ENCODE data around the gene IKZF2. TPM values are rescaled to one million over a fixed set of nuclear protein-coding genes. Genes with fewer than 3 reads are reported as not detected.

Gene IKZF2
- total RNA-seq, 1 donor from 2014 or later: 29.7 TPM

GRCh38 chr2:213137064-213137463 is 14.3 kb downstream of the IKZF2 start:
- H3K4me2 ChIP-seq: no peak overlapping the region
- Mint-ChIP-seq H3K27ac (no peak overlapping the region), H3K4me3 (no peak overlapping the region), H3K4me1 (no peaks in the 10 kb centered on the region), H3K36me3 (peaks cover 10% of the 10 kb centered on the region), H3K9me3 (peaks cover 2% of the 10 kb centered on the region), H3K27me3 (ENCODE audit: insufficient read depth, low read depth) (no peaks in the 10 kb centered on the region)
- TF ChIP-seq EZH2 (IDR thresholded peaks at IDR 0.05) (no peak), CTCF (IDR thresholded peaks at IDR 0.05) (no peak), EZH2phosphoT487 (IDR thresholded peaks at IDR 0.05) (no peak)
- H3K27me3 ChIP-seq: no peaks in the 10 kb centered on the region
- no peak overlapping the region for H2AFZ ChIP-seq (replicated peaks)
- H3K4me1 ChIP-seq: no peaks in the 10 kb centered on the region
- no peak overlapping the region for H3K4me3 ChIP-seq
- H3K79me2 ChIP-seq (ENCODE audit: low read depth): peaks cover 11% of the 10 kb centered on the region
- no peaks in the 10 kb centered on the region for H3K36me3 ChIP-seq
- H3K9ac ChIP-seq: no peak overlapping the region
- peaks cover 4% of the 10 kb centered on the region for H3F3A ChIP-seq (ENCODE audit: low read depth)
- no peaks in the 10 kb centered on the region for H3K9me3 ChIP-seq (ENCODE audit: low read depth)
- no peaks in the 10 kb centered on the region for H4K20me1 ChIP-seq (ENCODE audit: low read depth)
- H3K27ac ChIP-seq: no peak overlapping the region
- no peak for DNase-seq (ENCODE audit: low spot score)

GRCh38 chr2:213129311-213129710 is 22.1 kb downstream of the IKZF2 start:
- TF ChIP-seq CTCF (IDR thresholded peaks at IDR 0.05) (no peak), EZH2 (IDR thresholded peaks at IDR 0.05) (no peak), EZH2phosphoT487 (IDR thresholded peaks at IDR 0.05) (no peak)
- Mint-ChIP-seq H3K36me3 (peaks cover 15% of the 10 kb centered on the region), H3K27ac (no peak overlapping the region), H3K27me3 (ENCODE audit: insufficient read depth, low read depth) (no peaks in the 10 kb centered on the region), H3K4me3 (no peak overlapping the region), H3K9me3 (no peaks in the 10 kb centered on the region), H3K4me1 (peaks cover 8% of the 10 kb centered on the region)
- peaks cover 3% of the 10 kb centered on the region for H3F3A ChIP-seq (ENCODE audit: low read depth)
- peaks cover 4% of the 10 kb centered on the region for H3K4me1 ChIP-seq
- peaks cover 4% of the 10 kb centered on the region for H4K20me1 ChIP-seq (ENCODE audit: low read depth)
- no peak overlapping the region for H3K4me3 ChIP-seq
- H3K9ac ChIP-seq: no peak overlapping the region
- no peak for DNase-seq (ENCODE audit: low spot score)
- H3K4me2 ChIP-seq: no peak overlapping the region
- H2AFZ ChIP-seq (replicated peaks): no peak overlapping the region
- H3K27me3 ChIP-seq: no peaks in the 10 kb centered on the region
- H3K36me3 ChIP-seq: no peaks in the 10 kb centered on the region
- H3K9me3 ChIP-seq (ENCODE audit: low read depth): no peaks in the 10 kb centered on the region
- peaks cover 28% of the 10 kb centered on the region for H3K79me2 ChIP-seq (ENCODE audit: low read depth)
- H3K27ac ChIP-seq: peak overlapping the region; percentile 53

- H3K4me3 Mint-ChIP-seq: no peak overlapping the region
- no peak for TF ChIP-seq CTCF (IDR thresholded peaks at IDR 0.05)
- no peak for TF ChIP-seq EZH2phosphoT487 (IDR thresholded peaks at IDR 0.05)
- TF ChIP-seq EZH2 (IDR thresholded peaks at IDR 0.05): no peak
Measured at GRCh38 chr2:213125646-213126347, 25.6 kb downstream of the IKZF2 start.

More at GRCh38 chr2:213125646-213126347, 25.6 kb downstream of the IKZF2 start:
- Mint-ChIP-seq H3K27me3 (ENCODE audit: insufficient read depth, low read depth) (no peaks in the 10 kb centered on the region), H3K9me3 (no peaks in the 10 kb centered on the region), H3K36me3 (peaks cover 7% of the 10 kb centered on the region), H3K27ac (no peak overlapping the region), H3K4me1 (peaks cover 22% of the 10 kb centered on the region)
- peaks cover 4% of the 10 kb centered on the region for H3K4me1 ChIP-seq
- H3K79me2 ChIP-seq (ENCODE audit: low read depth): peaks cover 24% of the 10 kb centered on the region
- no peak overlapping the region for H3K4me3 ChIP-seq
- H3K36me3 ChIP-seq: no peaks in the 10 kb centered on the region
- no peak overlapping the region for H3K27ac ChIP-seq
- no peak overlapping the region for H3K9ac ChIP-seq
- H3K27me3 ChIP-seq: no peaks in the 10 kb centered on the region
- no peaks in the 10 kb centered on the region for H3F3A ChIP-seq (ENCODE audit: low read depth)
- peaks cover 7% of the 10 kb centered on the region for H4K20me1 ChIP-seq (ENCODE audit: low read depth)
- H3K9me3 ChIP-seq (ENCODE audit: low read depth): no peaks in the 10 kb centered on the region
- no peak overlapping the region for H2AFZ ChIP-seq (replicated peaks)
- H3K4me2 ChIP-seq: no peak overlapping the region
- no peak for DNase-seq (ENCODE audit: low spot score)

All from neural progenitor cell (in vitro differentiated cells).